ENCODE measurements around the gene WDFY4.

Gene WDFY4

DNA sequence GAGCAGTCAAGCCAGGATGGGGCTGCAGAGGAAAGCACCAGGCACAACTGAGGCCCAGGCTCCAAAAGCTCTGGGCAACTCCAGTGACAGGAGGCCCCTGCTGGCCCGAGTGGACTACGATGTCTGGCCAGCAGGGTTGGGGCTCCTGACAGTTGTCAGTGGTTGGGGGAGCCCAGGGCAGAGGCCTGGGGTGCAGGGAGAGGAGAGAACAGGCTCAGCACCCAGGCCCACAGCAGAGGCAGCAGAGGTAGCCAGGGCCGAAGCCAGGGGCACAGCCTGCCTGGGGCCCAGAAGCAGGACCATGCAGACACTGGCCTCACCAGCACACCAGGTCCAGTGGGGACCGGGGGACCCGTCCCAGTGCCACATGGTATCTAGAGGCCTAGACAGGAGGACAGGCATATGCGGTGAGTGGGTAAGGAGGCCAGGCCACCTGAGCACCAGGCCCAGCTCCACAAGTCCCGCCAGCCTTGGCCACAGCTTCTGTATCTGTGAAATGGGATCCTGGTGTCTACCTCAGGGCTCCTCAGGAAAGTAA, 301.0 kb downstream of the WDFY4 start:
- no CpG with 5 or more reads among the region's 7 CpGs for WGBS, 2 donors (ENCODE audit: extremely low coverage in 2 of 2, insufficient read length in 2 of 2, insufficient replicate concordance in 1 of 2)
- no peak overlapping the region for H4K8ac ChIP-seq (ENCODE audit: low read depth, low read length)
- H2AFZ ChIP-seq (ENCODE audit: low read length): no peak overlapping the region
- no peak overlapping the region for H4K91ac ChIP-seq (ENCODE audit: low read depth, low read length, poor library complexity)
- H2BK12ac ChIP-seq (ENCODE audit: low read length): no peak overlapping the region
- H3K27ac ChIP-seq (replicated peaks; ENCODE audit: low read length): no peak overlapping the region
- no peak overlapping the region for H3K4ac ChIP-seq (ENCODE audit: low read length)
- H3K9me3 ChIP-seq (replicated peaks in 1 of 2; ENCODE audit: control insufficient read depth in 2 of 2, insufficient read depth in 1 of 2, low read depth in 1 of 2, low read length in 2 of 2): no peaks in the 10 kb centered on the region
- H3K14ac ChIP-seq (ENCODE audit: low read length): no peak overlapping the region
- no peak for DNase-seq (ENCODE audit: low spot score)
- H3K36me3 ChIP-seq (replicated peaks in 1 of 2; ENCODE audit: control insufficient read depth in 2 of 2, insufficient read depth in 2 of 2, low read length in 2 of 2): no peaks in the 10 kb centered on the region
- H3K4me2 ChIP-seq (ENCODE audit: insufficient read depth, low read length, poor library complexity, severe bottlenecking): no peak overlapping the region
- no peaks in the 10 kb centered on the region for H3K79me1 ChIP-seq (ENCODE audit: low read depth, low read length)
- H3K9ac ChIP-seq (ENCODE audit: low read depth, low read length, poor library complexity): no peak overlapping the region
- H2BK5ac ChIP-seq (ENCODE audit: low read length): no peak overlapping the region
- H3K18ac ChIP-seq (ENCODE audit: low read length): peak overlapping the region; percentile 7
- H2BK120ac ChIP-seq (ENCODE audit: low read depth, low read length): no peak overlapping the region
- no peak overlapping the region for H2AK5ac ChIP-seq (ENCODE audit: low read depth, low read length)
- H3K4me3 ChIP-seq (ENCODE audit: low read length in 2 of 2): no peak overlapping the region
- no peak overlapping the region for H2BK15ac ChIP-seq (ENCODE audit: low read length)
- H3K23ac ChIP-seq (ENCODE audit: low read depth, low read length, poor library complexity): peak overlapping the region; percentile 48
- peaks cover 0 to 22% (median 1%) of the 10 kb centered on the region in 3 experiments for H3K27me3 ChIP-seq (ENCODE audit: control insufficient read depth in 3 of 3, insufficient read depth in 3 of 3, low read depth in 1 of 3, low read length in 3 of 3)
- no peaks in the 10 kb centered on the region for H3K4me1 ChIP-seq (ENCODE audit: control insufficient read depth in 2 of 2, insufficient read depth in 1 of 2, low read depth in 1 of 2, low read length in 2 of 2)

GRCh38 chr10:48990226-48990625, 305.6 kb downstream of the WDFY4 start:
- no peaks in the 10 kb centered on the region for H3K4me1 ChIP-seq (ENCODE audit: control insufficient read depth in 2 of 2, insufficient read depth in 1 of 2, low read depth in 1 of 2, low read length in 2 of 2)
- no peaks in the 10 kb centered on the region for H3K36me3 ChIP-seq (replicated peaks in 1 of 2; ENCODE audit: control insufficient read depth in 2 of 2, insufficient read depth in 2 of 2, low read length in 2 of 2)
- no peak overlapping the region for H2BK120ac ChIP-seq (ENCODE audit: low read depth, low read length)
- no peak overlapping the region for H2AK5ac ChIP-seq (ENCODE audit: low read depth, low read length)
- H3K27me3 ChIP-seq (ENCODE audit: control insufficient read depth in 3 of 3, insufficient read depth in 3 of 3, low read depth in 1 of 3, low read length in 3 of 3): peaks cover 0 to 19% (median 1%) of the 10 kb centered on the region in 3 experiments
- no peak overlapping the region for H2BK5ac ChIP-seq (ENCODE audit: low read length)
- no peak overlapping the region for H3K14ac ChIP-seq (ENCODE audit: low read length)
- H3K18ac ChIP-seq (ENCODE audit: low read length): no peak overlapping the region
- H2AFZ ChIP-seq (ENCODE audit: low read length): no peak overlapping the region
- no peak overlapping the region for H4K91ac ChIP-seq (ENCODE audit: low read depth, low read length, poor library complexity)
- no peaks in the 10 kb centered on the region for H3K9me3 ChIP-seq (replicated peaks in 1 of 2; ENCODE audit: control insufficient read depth in 2 of 2, insufficient read depth in 1 of 2, low read depth in 1 of 2, low read length in 2 of 2)
- no CpG with 5 or more reads among the region's 1 CpG for WGBS, 2 donors (ENCODE audit: extremely low coverage in 2 of 2, insufficient read length in 2 of 2, insufficient replicate concordance in 1 of 2)
- H2BK12ac ChIP-seq (ENCODE audit: low read length): no peak overlapping the region
- no peaks in the 10 kb centered on the region for H3K79me1 ChIP-seq (ENCODE audit: low read depth, low read length)
- no peak overlapping the region for H3K9ac ChIP-seq (ENCODE audit: low read depth, low read length, poor library complexity)
- no peak overlapping the region for H3K23ac ChIP-seq (ENCODE audit: low read depth, low read length, poor library complexity)
- DNase-seq (ENCODE audit: low spot score): no peak
- no peak overlapping the region for H3K27ac ChIP-seq (replicated peaks; ENCODE audit: low read length)
- no peak overlapping the region for H2BK15ac ChIP-seq (ENCODE audit: low read length)
- no peak overlapping the region for H4K8ac ChIP-seq (ENCODE audit: low read depth, low read length)
- H3K4me3 ChIP-seq (ENCODE audit: low read length in 2 of 2): no peak overlapping the region
- no peak overlapping the region for H3K4ac ChIP-seq (ENCODE audit: low read length)
- H3K4me2 ChIP-seq (ENCODE audit: insufficient read depth, low read length, poor library complexity, severe bottlenecking): no peak overlapping the region

DNA sequence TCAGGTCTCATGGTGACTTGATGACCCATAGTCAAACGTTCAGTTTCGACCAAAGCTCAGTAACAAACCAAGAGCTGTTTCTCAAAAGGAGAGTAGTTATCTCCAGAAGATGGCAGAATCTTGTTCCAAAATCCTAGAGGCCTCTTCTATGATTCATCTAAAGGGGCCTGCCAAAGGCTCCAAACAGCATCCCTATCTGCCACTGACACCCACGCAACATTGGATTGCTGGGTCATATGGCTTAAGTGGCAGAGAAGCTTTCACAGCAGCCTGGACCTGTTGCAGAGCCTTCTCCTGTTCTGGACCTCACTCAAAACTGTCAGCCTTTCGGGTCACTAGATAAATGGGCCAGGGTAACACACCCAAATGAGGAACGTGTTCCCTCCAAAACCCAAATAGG, 309.0 kb downstream of the WDFY4 start:
- H3K18ac ChIP-seq (ENCODE audit: low read length): no peak overlapping the region
- H4K91ac ChIP-seq (ENCODE audit: low read depth, low read length, poor library complexity): no peak overlapping the region
- no peak overlapping the region for H4K8ac ChIP-seq (ENCODE audit: low read depth, low read length)
- no peaks in the 10 kb centered on the region for H3K27me3 ChIP-seq (ENCODE audit: control insufficient read depth in 3 of 3, insufficient read depth in 3 of 3, low read depth in 1 of 3, low read length in 3 of 3)
- H2BK12ac ChIP-seq (ENCODE audit: low read length): no peak overlapping the region
- H3K4me2 ChIP-seq (ENCODE audit: insufficient read depth, low read length, poor library complexity, severe bottlenecking): no peak overlapping the region
- no peak overlapping the region for H3K4ac ChIP-seq (ENCODE audit: low read length)
- H2AK5ac ChIP-seq (ENCODE audit: low read depth, low read length): no peak overlapping the region
- no peaks in the 10 kb centered on the region for H3K79me1 ChIP-seq (ENCODE audit: low read depth, low read length)
- H3K4me3 ChIP-seq (ENCODE audit: low read length in 2 of 2): no peak overlapping the region
- H3K23ac ChIP-seq (ENCODE audit: low read depth, low read length, poor library complexity): no peak overlapping the region
- no peak overlapping the region for H2AFZ ChIP-seq (ENCODE audit: low read length)
- no peak overlapping the region for H2BK120ac ChIP-seq (ENCODE audit: low read depth, low read length)
- no peak overlapping the region for H3K27ac ChIP-seq (replicated peaks; ENCODE audit: low read length)
- no peaks in the 10 kb centered on the region for H3K9me3 ChIP-seq (replicated peaks in 1 of 2; ENCODE audit: control insufficient read depth in 2 of 2, insufficient read depth in 1 of 2, low read depth in 1 of 2, low read length in 2 of 2)
- H3K14ac ChIP-seq (ENCODE audit: low read length): no peak overlapping the region
- no peak overlapping the region for H2BK5ac ChIP-seq (ENCODE audit: low read length)
- H3K9ac ChIP-seq (ENCODE audit: low read depth, low read length, poor library complexity): no peak overlapping the region
- no peak for DNase-seq (ENCODE audit: low spot score)
- no peaks in the 10 kb centered on the region for H3K36me3 ChIP-seq (replicated peaks in 1 of 2; ENCODE audit: control insufficient read depth in 2 of 2, insufficient read depth in 2 of 2, low read length in 2 of 2)
- H2BK15ac ChIP-seq (ENCODE audit: low read length): no peak overlapping the region
- H3K4me1 ChIP-seq (ENCODE audit: control insufficient read depth in 2 of 2, insufficient read depth in 1 of 2, low read depth in 1 of 2, low read length in 2 of 2): no peaks in the 10 kb centered on the region
- no CpG with 5 or more reads among the region's 5 CpGs for WGBS, 2 donors (ENCODE audit: extremely low coverage in 2 of 2, insufficient read length in 2 of 2, insufficient replicate concordance in 1 of 2)

DNA sequence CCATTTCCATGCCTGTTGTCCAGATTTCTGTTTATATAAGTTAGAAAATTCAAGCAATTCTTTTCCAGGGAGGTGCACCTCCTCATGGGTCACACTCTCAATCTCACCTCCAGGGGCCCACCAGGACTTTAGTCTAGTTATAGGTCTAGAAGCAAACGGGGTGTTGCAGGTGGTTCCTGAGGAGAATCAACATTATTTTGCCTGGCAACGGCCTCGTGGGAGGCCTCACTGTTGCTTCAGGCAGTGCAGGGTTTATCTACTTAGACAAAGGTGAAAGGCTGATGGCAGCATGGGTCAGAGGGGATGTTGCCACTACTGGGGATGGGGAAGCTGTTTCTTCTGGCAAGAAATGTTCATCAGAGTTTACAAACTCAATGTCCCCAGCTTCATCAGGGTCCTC, 311.7 kb downstream of the WDFY4 start:
- Histone ChIP-seq H3K27ac (replicated peaks; ENCODE audit: low read length) (no peak overlapping the region), H2AFZ (ENCODE audit: low read length) (no peak overlapping the region), H2BK15ac (ENCODE audit: low read length) (no peak overlapping the region), H3K9me3 (replicated peaks in 1 of 2; ENCODE audit: control insufficient read depth in 2 of 2, insufficient read depth in 1 of 2, low read depth in 1 of 2, low read length in 2 of 2) (no peaks in the 10 kb centered on the region), H3K4me3 (ENCODE audit: low read length in 2 of 2) (no peak overlapping the region), H2BK5ac (ENCODE audit: low read length) (no peak overlapping the region), H3K23ac (ENCODE audit: low read depth, low read length, poor library complexity) (no peak overlapping the region), H3K4me1 (ENCODE audit: control insufficient read depth in 2 of 2, insufficient read depth in 1 of 2, low read depth in 1 of 2, low read length in 2 of 2) (no peaks in the 10 kb centered on the region), H3K4me2 (ENCODE audit: insufficient read depth, low read length, poor library complexity, severe bottlenecking) (no peak overlapping the region), H2BK12ac (ENCODE audit: low read length) (no peak overlapping the region), H3K27me3 (ENCODE audit: control insufficient read depth in 3 of 3, insufficient read depth in 3 of 3, low read depth in 1 of 3, low read length in 3 of 3) (no peaks in the 10 kb centered on the region), H3K4ac (ENCODE audit: low read length) (no peak overlapping the region), H4K8ac (ENCODE audit: low read depth, low read length) (no peak overlapping the region), H3K36me3 (replicated peaks in 1 of 2; ENCODE audit: control insufficient read depth in 2 of 2, insufficient read depth in 2 of 2, low read length in 2 of 2) (no peaks in the 10 kb centered on the region), H3K18ac (ENCODE audit: low read length) (no peak overlapping the region), H2AK5ac (ENCODE audit: low read depth, low read length) (no peak overlapping the region), H3K79me1 (ENCODE audit: low read depth, low read length) (no peaks in the 10 kb centered on the region), H3K9ac (ENCODE audit: low read depth, low read length, poor library complexity) (no peak overlapping the region), H3K14ac (ENCODE audit: low read length) (no peak overlapping the region), H2BK120ac (ENCODE audit: low read depth, low read length) (no peak overlapping the region), H4K91ac (ENCODE audit: low read depth, low read length, poor library complexity) (no peak overlapping the region)
- no peak for DNase-seq (ENCODE audit: low spot score)
- WGBS, 2 donors (ENCODE audit: extremely low coverage in 2 of 2, insufficient read length in 2 of 2, insufficient replicate concordance in 1 of 2): no CpG with 5 or more reads among the region's 3 CpGs
